Measurements from ENCODE around the gene BCAS2.
"Not testable (repeated sequence)": the region's sequence is repeated elsewhere in the genome, so short reads cannot be mapped to it uniquely, and the experiment has no call there.

BCAS2 gene

GRCh38 chr1:114581335-114582287, at the start of gene BCAS2:
Gene BCAS2, minus strand, starts transcription at chr1:114581615. Its CDS starts 24 bp downstream, at chr1:114581591.
- DNase-seq (ENCODE audit: low read depth, low spot score): peak; percentile 91

- DNase-seq (ENCODE audit: low read depth, low spot score): no peak
These were observed 45.7 kb upstream of the BCAS2 start for GRCh38 chr1:114627107-114627506.

GRCh38 chr1:114623364-114623763, 41.9 kb upstream of the BCAS2 start:
- no peak for DNase-seq (ENCODE audit: low read depth, low spot score)

- no peak for DNase-seq (ENCODE audit: low read depth, low spot score)
These were observed 39.0 kb upstream of the BCAS2 start for GRCh38 chr1:114620419-114620818.

GRCh38 chr1:114618606-114619005, 37.2 kb upstream of the BCAS2 start:
- no peak for DNase-seq (ENCODE audit: low read depth, low spot score)

- no peak for DNase-seq (ENCODE audit: low read depth, low spot score)
These were observed 29.3 kb upstream of the BCAS2 start for GRCh38 chr1:114610546-114611245.

- DNase-seq (ENCODE audit: low read depth, low spot score): no peak
These were observed 28.4 kb upstream of the BCAS2 start for GRCh38 chr1:114609826-114610225.

- DNase-seq (ENCODE audit: low read depth, low spot score): no peak
These were observed 27.6 kb upstream of the BCAS2 start for GRCh38 chr1:114609026-114609425.

- no peak for DNase-seq (ENCODE audit: low read depth, low spot score)
These were observed 25.8 kb upstream of the BCAS2 start for GRCh38 chr1:114607223-114607622.

- DNase-seq (ENCODE audit: low read depth, low spot score): no peak
These were observed 16.5 kb upstream of the BCAS2 start for GRCh38 chr1:114597949-114598348.

- DNase-seq (ENCODE audit: low read depth, low spot score): no peak
These were observed 14.2 kb upstream of the BCAS2 start for GRCh38 chr1:114595602-114596001.

GRCh38 chr1:114594046-114594445, 12.6 kb upstream of the BCAS2 start:
- no peak for DNase-seq (ENCODE audit: low read depth, low spot score)

- DNase-seq (ENCODE audit: low read depth, low spot score): no peak
These were observed 7.7 kb upstream of the BCAS2 start for GRCh38 chr1:114589122-114589521.

- no peak for DNase-seq (ENCODE audit: low read depth, low spot score)
These were observed 6.8 kb upstream of the BCAS2 start for GRCh38 chr1:114588196-114588689.

GRCh38 chr1:114587203-114587991, 6.0 kb upstream of the BCAS2 start:
- DNase-seq (ENCODE audit: low read depth, low spot score): no peak

- DNase-seq (ENCODE audit: low read depth, low spot score): no peak
These were observed 5.2 kb upstream of the BCAS2 start for GRCh38 chr1:114586513-114587047.

- DNase-seq (ENCODE audit: low read depth, low spot score): no peak
These were observed 3.8 kb upstream of the BCAS2 start for GRCh38 chr1:114585231-114585630.

GRCh38 chr1:114574365-114574764, 7.0 kb downstream of the BCAS2 start:
- no peak for DNase-seq (ENCODE audit: low read depth, low spot score)

- DNase-seq (ENCODE audit: low read depth, low spot score): no peak
These were observed 17.3 kb downstream of the BCAS2 start for GRCh38 chr1:114564141-114564540.

GRCh38 chr1:114562978-114563510, 18.4 kb downstream of the BCAS2 start:
- not testable (repeated sequence) for DNase-seq (ENCODE audit: low read depth, low spot score)

- DNase-seq (ENCODE audit: low read depth, low spot score): no peak
These were observed 20.1 kb downstream of the BCAS2 start for GRCh38 chr1:114561333-114561732.
